Colonic mucosa (tissue), 4 donors: ENCODE results near the gene AP5Z1. TPM values are rescaled to one million over a fixed set of nuclear protein-coding genes. Genes with fewer than 3 reads are reported as not detected.
A peak's percentile ranks its signal among the peaks of the same experiment; 100 is the strongest.

ENCODE experiments used
- DNase-seq: peaks from one replicate; pipeline ENCODE4 v3.0.0-alpha.2; 2020
- H3K27ac ChIP-seq: fragments of 200-600 bp; one replicate; pipeline ENCODE4 v1.8.0; 2021
- H3K27me3 ChIP-seq: fragments of 200-600 bp; one replicate; pipeline ENCODE4 v1.8.0; 2021
- H3K36me3 ChIP-seq: fragments of 200-600 bp; one replicate; pipeline ENCODE4 v1.8.0; 2021
- H3K4me1 ChIP-seq: fragments of 200-600 bp; one replicate; pipeline ENCODE4 v1.8.0; 2021; ENCODE audit warnings: mild to moderate bottlenecking
- H3K4me3 ChIP-seq: fragments of 200-600 bp; one replicate; pipeline ENCODE4 v1.8.0; 2021
- H3K9ac ChIP-seq, 2 donors: one replicate each; pipeline ENCODE4 v1.7.0; 2013; ENCODE audit warnings: control low read depth in 2 of 2, low read depth in 2 of 2, low read length in 2 of 2
- H3K9me3 ChIP-seq: fragments of 200-600 bp; one replicate; pipeline ENCODE4 v1.8.0; 2021
- CTCF ChIP-seq: fragments of 200-600 bp; IDR thresholded peaks from one replicate; pipeline ENCODE4 v1.8.0; 2022; ENCODE audit warnings: antibody characterized with exemption, mild to moderate bottlenecking
- intact Hi-C: fragments of 100-400 bp; cut with DNase I; formaldehyde crosslinking; loops from one replicate; pipeline ENCODE4 v1.14.1; 2022
- total RNA-seq, 2 donors: library from RNA; stranded (reverse); fragmentation: NEBNext Ultra II Directional in 1 of 2; extraction: Animal tissue kit (Norgen Biotek cat#: 25700) in 1 of 2; gene quantifications; one replicate each; pipeline ENCODE4 v1.2.1, GENCODE V29; 2021
- donor health status: healthy.
- donor health status: DM: no; HTN: no; CAD: no.
- donor health status: DM: no; HTN: no; CAD: no.

AP5Z1 gene
- total RNA-seq, 2 donors from 2014 or later = 27.9 to 49.9 TPM

GRCh38 chr7:4824120-4824775 lies 48.8 kb downstream of the AP5Z1 start:
- H3K36me3 ChIP-seq = no peaks in the 10 kb centered on the region
- H3K27ac ChIP-seq = no peak overlapping the region
- no peaks in the 10 kb centered on the region for H3K9me3 ChIP-seq
- intact Hi-C loops = no loop called here
- no peak overlapping the region for H3K4me3 ChIP-seq
- H3K27me3 ChIP-seq = no peaks in the 10 kb centered on the region
- H3K4me1 ChIP-seq = no peaks in the 10 kb centered on the region
- H3K9ac ChIP-seq = no peak overlapping the region
- no peak for TF ChIP-seq CTCF
- DNase-seq = no peak

GRCh38 chr7:4825081-4825480 lies 49.7 kb downstream of the AP5Z1 start:
- H3K9me3 ChIP-seq = no peaks in the 10 kb centered on the region
- no peaks in the 10 kb centered on the region for H3K4me1 ChIP-seq
- no peaks in the 10 kb centered on the region for H3K36me3 ChIP-seq
- no peak for TF ChIP-seq CTCF
- intact Hi-C loops = no loop called here
- H3K27me3 ChIP-seq = no peaks in the 10 kb centered on the region
- H3K27ac ChIP-seq = no peak overlapping the region
- DNase-seq = no peak
- no peak overlapping the region for H3K9ac ChIP-seq
- no peak overlapping the region for H3K4me3 ChIP-seq

- H3K27ac ChIP-seq = no peak overlapping the region
- H3K36me3 ChIP-seq = no peaks in the 10 kb centered on the region
- H3K27me3 ChIP-seq = no peaks in the 10 kb centered on the region
- no peaks in the 10 kb centered on the region for H3K9me3 ChIP-seq
- no peak for TF ChIP-seq CTCF
- intact Hi-C loops = no loop called here
- H3K9ac ChIP-seq = no peak overlapping the region
- no peak overlapping the region for H3K4me3 ChIP-seq
- H3K4me1 ChIP-seq = no peaks in the 10 kb centered on the region
- no peak for DNase-seq
These were observed 53.4 kb downstream of the AP5Z1 start for GRCh38 chr7:4828720-4829383.

GRCh38 chr7:4830176-4830575 lies 54.8 kb downstream of the AP5Z1 start:
- no peaks in the 10 kb centered on the region for H3K36me3 ChIP-seq
- H3K9me3 ChIP-seq = no peaks in the 10 kb centered on the region
- no peaks in the 10 kb centered on the region for H3K27me3 ChIP-seq
- peak; percentile 64 for DNase-seq
- no peak overlapping the region for H3K4me3 ChIP-seq
- no peaks in the 10 kb centered on the region for H3K4me1 ChIP-seq
- no peak overlapping the region for H3K27ac ChIP-seq
- TF ChIP-seq CTCF = peak; percentile 47
- intact Hi-C loops = loop anchor here (10.0 kb wide), 1 partner anchor 255 kb away; no protein-coding TSS in a partner anchor
- H3K9ac ChIP-seq = no peak overlapping the region

- Histone ChIP-seq H3K36me3 (no peaks in the 10 kb centered on the region), H3K27ac (no peak overlapping the region), H3K9ac (no peak overlapping the region), H3K27me3 (no peaks in the 10 kb centered on the region), H3K4me1 (no peaks in the 10 kb centered on the region), H3K4me3 (no peak overlapping the region), H3K9me3 (no peaks in the 10 kb centered on the region)
- intact Hi-C loops = loop anchor here (10.0 kb wide), 1 partner anchor 253 kb away; no protein-coding TSS in a partner anchor
- no peak for TF ChIP-seq CTCF
- DNase-seq = no peak
These were observed 56.5 kb downstream of the AP5Z1 start for GRCh38 chr7:4831723-4832495.
